GM19395 (cell line): ENCODE results near the gene RBM34.
"Not testable (repeated sequence)": the region's sequence is repeated elsewhere in the genome, so short reads cannot be mapped to it uniquely, and the experiment has no call there.

Experiments
- ATAC-seq: cut with Tn5 transposase; IDR thresholded peaks from one replicate; pipeline ENCODE4 v1.9.1; 2021; ENCODE audit warnings: mild to moderate bottlenecking, moderate library complexity; ENCODE audit not compliant: unreplicated experiment

The RBM34 gene, protein sequence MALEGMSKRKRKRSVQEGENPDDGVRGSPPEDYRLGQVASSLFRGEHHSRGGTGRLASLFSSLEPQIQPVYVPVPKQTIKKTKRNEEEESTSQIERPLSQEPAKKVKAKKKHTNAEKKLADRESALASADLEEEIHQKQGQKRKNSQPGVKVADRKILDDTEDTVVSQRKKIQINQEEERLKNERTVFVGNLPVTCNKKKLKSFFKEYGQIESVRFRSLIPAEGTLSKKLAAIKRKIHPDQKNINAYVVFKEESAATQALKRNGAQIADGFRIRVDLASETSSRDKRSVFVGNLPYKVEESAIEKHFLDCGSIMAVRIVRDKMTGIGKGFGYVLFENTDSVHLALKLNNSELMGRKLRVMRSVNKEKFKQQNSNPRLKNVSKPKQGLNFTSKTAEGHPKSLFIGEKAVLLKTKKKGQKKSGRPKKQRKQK

DNA sequence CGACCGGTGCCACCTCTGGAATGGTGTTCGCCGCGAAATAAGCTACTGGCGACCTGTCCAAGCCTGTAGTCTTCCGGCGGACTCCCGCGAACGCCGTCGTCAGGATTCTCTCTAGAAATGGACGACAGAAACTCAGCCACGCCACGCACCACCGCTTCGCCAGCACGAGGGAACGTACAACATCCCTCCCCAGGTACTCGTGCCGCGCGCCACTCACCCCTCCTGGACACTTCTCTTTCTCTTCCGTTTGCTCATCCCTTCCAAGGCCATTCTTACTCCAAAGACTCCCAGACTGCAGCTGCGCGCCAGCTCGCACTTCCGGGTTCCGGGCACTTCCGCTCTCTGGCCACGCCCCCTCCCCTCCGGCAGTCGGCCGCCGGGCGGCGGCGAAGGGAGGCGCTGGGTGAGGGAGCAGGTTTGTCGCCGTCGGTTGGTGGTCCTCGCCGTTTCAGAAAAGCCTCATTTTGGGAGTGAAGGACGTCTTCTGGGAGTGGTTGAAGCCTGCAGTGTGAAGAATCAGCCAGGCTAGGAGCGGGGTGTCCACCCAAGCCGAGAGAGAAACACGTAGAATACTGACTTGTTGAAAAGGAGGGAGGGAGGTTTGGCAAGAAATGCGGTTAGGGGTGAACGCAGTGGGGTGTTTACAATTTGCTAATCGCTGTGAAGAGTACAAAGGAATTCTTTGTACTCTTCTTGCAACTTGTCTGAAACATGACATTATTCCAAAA lies at the start of gene RBM34:
RBM34 (minus strand) TSS at position 294 of the 728 bp plus-strand sequence; CDS start at position 270, 24 bp downstream.
- ATAC-seq = peak; percentile 95

DNA sequence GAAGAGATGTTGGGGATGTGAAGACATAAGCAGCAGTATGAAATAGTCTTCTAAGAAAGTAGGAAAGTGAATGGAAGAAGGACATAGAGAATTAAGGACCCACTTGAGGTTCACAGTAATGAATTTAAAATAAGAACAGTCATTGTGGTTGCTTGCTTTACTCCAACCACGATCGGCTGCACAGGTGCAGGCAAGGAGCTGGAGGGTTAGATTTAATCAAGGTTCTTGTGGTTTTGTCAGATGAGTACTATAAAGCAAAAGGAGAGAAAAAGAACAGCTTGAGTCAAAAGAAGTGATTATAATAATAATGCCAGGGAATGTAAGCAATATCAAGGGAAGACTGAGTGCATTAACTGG lies 46.1 kb upstream of the RBM34 start:
- ATAC-seq = no peak

DNA sequence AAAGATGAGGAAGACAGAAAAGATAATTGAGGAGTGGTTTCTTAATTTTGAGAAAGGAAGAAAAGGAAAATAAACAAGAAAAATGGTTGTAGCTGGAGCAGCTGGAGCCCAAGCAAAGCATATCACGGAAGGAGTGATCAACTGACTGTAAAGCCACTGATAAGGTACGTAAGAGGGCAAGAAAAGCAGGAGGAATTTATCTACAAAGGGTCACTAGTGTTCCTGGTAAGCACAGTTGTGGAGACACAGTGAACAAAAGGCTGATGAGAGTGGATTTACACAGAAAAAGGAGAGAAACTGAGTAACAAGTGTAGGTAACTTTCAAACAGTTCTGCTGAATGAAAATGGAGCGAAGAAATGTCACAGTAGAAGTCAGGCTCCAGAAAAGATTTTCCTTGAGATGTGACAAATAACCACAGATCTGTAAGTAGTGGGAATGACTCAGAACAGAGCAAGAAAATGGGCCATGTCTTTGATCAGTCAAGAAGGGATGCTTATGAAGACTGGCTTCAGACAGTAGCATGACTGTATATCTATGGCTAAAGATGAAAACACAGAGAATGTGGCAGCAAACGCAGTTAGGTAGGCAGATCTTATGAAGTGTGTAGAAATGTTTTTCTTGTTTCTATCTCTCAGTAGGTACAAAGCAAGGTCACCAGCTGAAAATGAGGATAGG lies 45.6 kb upstream of the RBM34 start:
- no peak for ATAC-seq

DNA sequence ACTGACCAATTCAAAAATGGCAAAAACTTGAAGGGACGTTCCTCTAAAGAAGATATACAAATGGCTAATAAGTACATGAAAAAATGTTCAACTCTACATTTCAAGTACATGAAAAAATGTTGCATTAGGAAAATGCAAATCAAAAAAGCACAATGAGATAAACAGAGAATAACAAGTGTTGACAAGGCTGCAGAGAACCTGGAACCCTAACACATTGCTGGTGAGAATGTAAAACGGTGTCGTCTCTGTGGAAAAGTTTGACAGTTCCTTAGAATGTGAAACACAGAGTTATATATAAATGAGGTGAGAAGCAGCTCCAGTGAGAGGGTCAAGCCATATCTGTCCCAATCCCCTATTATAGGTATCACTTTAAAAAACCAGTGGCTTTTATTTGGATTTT lies 44.6 kb upstream of the RBM34 start:
- ATAC-seq = no peak

DNA sequence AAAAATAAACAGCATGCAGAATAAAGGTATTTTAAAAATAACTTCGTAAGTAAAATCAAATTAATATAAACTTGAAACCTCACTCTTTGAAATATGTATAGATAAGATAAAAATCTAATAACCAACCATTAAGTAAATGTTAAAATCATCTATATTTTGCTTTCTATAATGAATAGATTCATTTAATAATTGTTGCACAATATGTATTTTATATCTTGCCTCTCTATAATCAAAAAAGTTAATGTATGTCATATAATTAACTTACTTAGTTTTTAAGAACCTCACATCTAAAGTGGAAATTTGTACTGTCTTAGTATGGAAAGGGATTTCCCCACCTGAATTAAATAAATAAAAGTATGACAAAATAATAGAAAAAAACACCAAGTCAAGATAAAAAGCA lies 42.4 kb upstream of the RBM34 start:
- ATAC-seq = no peak

DNA sequence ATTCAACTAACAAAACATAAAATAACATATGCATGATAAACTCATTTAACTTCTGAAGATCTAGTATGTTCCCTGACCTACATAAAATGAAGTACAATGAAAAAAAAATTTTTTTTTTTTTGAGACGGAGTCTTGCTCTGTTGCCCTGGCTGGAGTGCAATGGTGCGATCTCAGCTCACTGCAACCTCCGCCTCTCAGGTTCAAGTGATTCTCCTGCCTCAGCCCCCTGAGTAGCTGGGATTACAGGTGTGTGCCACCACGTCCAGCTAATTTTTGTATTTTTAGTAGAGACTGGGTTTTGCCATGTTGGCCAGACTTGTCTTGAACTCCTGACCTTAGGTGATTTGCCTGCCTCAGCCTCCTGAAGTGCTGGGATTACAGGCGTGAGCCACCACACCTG lies 41.4 kb upstream of the RBM34 start:
- not testable (repeated sequence) for ATAC-seq

DNA sequence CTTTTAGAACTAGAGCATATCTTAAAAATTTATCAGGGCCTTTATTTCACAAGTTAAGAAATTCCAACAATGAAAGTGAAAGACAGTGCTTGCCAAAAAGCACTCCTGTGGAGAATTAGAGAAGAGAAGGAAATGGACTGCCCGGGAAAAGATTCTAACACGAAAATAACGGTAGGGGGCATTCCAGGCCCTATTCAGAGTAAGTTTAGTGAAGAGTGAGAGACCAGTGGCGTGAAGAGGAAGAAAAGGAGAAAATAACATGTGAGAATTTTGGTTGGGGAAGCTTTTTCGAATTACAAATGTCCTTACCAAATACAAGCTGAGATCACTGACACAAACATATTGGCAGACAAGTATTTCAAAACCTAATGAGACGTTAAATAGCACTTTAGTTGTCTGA lies 38.4 kb upstream of the RBM34 start:
- no peak for ATAC-seq

DNA sequence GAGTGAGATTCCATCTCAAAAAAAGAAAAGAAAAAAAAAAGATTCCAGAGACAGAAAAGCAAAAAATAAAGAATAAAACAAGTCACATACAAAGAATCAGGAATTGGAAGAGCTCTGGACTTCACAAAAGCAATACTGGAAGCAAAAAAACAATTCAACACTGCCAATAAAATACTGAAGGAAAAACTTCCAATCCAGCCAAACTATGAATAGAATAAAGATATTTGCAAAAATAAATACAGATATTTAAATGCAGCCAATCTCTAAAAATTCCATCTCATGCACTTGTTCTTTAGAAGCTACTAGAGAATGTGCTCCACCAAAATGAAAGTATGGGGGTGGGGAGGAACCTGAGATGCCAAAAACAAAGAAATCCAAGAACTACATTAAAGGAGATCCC lies 29.4 kb upstream of the RBM34 start:
- ATAC-seq = no peak

DNA sequence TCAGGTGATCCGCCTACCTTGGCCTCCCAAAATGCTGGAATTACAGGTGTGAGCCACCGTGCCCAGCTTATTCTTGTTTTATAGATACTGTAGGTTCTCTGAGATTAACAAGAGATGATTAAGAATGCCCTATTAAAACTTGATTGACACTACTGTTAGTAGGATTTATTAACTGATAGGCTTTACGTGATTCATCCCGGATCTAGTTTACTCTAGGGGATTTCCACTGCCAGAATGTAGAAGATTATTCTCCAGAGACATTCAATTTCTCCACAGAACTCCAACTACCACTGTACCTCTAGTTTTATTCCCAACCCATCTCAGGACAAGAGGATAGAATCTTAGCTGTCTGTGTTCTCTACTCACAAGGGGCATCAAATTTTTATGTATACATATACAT lies 26.3 kb upstream of the RBM34 start:
- no peak for ATAC-seq

DNA sequence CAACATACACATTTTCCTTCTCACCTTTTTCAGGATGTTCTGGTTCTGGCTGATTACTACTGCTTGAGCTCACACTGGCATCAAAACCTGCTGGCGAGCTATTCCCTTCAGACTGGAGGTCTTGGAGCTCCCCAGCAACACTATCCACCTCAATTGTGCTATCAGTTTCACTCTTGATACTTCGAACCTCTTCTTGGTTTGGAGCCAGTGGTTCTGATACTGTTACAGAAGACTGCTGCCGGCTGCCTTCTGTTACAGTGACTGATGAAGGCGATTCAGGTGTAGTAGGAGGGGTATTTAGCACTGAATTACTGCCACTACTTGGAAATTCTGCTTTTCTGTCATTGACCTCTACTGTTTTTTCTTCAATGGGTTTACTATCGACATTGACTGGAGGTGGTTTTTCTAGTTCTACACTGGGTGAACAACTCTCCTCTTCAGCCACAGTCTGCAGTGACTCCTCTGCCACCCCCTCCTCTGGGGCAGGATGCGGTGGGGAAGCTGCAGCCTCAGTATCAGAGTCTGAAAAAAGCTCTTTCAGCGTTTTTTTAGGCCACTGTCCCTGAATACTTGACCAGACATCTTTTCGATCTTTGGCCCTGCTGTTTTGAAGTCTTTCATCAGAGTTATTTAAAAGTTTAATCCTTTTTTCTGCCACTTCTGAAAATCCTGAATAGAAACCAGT lies 20.7 kb upstream of the RBM34 start:
- no peak for ATAC-seq

DNA sequence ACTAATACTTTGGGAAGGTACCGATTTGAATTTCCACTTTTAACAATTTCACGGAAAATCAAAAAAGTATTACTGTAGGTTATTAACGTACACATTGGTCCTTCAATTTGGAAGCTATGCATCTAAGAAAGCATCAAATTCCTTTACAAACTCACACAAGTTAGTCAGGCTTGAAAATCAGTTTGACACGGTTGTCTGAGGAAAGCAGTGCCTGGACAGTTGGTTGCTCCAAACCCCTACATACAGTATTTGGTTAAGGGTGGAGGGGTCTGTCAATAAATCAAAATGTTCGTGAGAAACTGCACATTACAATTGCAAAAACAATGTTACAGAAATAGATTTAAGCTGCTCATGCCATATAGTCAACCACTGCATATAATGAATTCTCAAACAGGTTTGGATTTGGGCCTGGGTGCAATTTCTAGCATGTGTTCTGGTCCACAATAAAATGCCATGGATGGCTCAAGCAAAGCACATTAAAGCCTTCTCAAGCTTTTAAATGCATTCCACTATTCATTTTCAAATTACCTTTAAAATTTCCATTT lies 19.9 kb upstream of the RBM34 start:
- no peak for ATAC-seq

DNA sequence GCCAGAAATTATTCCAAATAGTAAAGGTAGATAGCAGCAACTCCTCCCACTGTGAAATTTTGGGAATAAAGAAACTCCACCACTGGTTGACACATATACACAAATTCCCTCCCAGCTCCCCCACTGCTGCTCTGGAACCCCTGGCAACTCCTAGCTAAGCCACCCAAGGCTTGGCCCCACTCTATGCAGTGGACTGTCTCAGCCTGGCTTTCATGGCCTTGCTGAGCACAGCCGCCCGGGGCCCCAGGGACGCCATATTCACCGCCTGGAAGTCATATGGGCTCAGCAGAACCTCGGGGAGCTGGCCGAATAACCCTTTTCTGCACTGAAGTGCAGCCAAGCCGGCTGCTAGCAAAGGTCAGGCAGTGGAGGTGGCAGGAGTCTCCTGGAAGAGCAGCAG lies 15.4 kb upstream of the RBM34 start:
- no peak for ATAC-seq

DNA sequence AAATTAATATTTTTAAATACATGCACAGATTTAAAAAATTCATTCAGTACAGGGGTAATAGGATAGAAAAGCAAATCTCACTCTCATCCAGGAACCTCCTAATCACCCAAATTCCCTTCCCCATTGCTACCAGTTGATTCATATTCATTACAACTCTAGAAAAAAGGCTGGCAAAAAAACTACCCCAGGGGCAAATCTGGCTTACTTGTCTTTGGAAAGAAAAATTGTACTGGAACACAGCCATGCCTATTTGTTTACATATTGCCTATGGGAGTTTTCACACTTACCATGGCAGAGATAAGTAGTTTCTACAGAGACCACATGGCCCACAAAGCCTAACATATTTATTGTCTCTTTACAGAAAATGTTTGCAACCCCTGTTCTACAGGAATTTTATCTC lies 8.9 kb upstream of the RBM34 start:
- ATAC-seq = no peak

DNA sequence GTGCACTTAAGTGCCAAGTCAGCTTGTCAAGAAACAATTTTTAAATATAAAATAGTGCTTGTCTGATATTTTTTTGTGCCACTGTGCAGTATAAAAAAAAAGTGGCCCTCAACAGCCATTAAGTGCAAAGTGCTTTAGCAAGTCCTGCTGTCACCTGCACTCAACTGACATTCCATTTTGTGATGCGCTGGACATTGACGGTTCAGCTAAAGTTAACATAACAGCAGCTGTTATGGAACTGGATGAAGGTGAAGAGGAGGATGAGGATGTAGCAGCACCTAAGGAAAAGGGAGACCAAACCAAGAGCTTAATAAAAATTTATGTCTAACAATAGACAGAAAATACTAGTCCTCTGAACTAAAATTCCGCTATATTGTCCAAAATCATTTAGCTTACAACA lies 7.3 kb upstream of the RBM34 start:
- ATAC-seq = no peak

DNA sequence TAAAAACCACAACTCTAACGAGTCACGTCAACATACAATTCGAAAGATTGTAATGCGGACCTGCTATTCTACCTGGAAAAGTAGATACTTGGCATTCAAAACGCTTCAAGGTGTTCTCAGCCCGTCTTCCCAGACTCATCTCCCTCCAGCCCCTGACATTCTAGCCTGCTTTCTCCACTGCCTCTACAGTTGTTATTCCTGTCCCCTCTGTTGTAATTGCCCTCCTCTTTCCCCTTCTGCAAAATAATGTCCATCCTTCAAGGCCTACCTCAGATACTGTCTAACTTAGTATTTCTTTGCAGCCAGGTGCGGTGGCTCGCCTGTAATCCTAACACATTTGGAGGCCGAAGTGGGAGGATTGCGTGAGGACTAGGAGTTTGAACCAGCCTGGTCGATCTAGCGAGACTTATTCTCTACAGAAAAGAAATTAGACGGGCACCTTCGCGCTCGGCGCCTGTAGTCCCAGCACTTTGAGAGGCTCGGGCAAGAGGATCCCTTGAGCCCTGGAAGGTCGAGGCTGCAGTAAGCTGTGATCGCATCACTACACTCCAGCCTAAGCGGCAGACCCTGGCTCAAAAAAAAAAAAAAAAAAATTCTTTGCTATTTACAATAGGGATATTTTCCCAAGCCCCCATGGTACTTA lies 756 bp upstream of the RBM34 start:
- no peak for ATAC-seq

DNA sequence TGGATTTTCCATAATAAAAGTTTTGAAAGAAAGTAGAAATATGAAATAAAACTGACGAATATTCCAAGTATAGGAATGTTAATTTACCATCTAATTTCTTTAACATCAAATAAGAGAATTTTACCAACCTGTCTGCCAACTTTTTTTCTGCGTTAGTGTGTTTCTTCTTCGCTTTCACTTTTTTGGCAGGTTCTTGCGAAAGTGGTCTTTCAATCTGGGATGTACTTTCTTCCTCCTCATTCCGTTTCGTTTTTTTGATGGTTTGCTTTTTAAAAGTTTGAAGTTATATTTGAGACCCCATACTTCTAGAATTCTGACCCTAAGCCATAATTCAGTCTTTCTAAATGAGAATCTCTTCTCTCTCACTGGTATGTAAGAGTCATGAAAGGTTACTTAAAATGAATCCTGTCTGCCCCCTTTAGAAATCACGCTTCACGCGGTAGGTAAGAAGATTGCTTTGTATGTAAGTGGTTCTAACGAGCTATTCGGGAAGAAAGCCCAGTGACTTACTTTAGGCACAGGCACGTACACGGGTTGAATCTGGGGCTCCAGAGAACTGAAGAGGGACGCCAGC lies 580 bp downstream of the RBM34 start:
- ATAC-seq = peak; percentile 45

DNA sequence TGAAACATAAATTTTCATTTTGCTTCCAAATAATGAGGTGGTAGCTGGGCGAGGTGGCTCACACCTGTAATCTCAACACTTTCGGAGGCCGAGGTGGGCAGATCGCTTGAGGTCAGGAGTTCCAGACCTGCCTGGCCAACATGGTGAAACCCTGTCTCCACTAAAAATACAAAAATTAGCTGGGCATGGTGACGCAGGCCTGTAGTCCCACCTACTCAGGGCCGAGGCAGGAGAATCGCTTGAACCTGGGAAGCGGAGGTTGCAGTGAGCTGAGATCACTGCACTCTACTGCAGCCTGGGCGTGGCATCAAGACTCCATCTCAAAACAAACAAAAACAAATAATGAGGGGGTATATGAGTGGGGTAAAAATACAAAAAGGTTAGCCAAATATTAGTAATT lies 1.1 kb downstream of the RBM34 start:
- ATAC-seq = not testable (repeated sequence)

DNA sequence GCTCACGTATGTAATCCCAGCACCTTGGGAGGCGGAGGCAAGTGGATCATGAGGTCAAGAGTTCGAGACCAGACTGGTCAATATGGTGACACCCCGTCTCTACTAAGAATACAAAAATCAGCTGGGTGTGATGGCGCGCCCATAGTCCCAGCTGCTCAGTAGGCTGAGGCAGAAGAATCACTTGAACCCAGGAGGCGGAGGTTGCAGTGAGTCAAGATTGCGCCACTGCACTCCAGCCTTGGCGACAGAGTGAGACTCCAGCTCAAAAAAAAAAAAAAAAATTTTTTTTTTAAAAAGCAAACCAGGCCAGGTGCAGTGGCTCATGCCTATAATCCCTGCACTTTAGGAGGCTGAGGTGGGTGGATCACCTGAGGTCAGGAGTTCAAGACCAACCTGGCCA lies 1.8 kb downstream of the RBM34 start:
- not testable (repeated sequence) for ATAC-seq

DNA sequence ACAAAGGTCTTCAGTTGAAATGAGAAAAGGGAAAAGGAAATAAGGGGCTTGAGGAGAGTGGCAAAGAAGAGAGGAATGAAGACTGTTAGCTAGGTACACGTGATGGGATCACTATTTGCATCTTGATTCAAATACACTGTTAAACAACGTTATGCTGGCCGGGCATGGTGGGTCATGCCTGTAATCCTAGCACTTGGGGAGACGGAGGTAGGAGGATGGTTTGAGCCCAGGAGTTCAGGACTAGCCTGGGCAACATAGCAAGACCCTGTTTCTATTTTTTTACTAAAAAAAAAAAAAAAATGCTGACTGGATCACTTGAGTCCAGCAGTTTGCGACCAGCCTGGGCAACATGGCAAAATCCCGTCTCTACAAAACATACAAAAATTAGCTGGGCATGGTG lies 2.4 kb downstream of the RBM34 start:
- no peak for ATAC-seq

DNA sequence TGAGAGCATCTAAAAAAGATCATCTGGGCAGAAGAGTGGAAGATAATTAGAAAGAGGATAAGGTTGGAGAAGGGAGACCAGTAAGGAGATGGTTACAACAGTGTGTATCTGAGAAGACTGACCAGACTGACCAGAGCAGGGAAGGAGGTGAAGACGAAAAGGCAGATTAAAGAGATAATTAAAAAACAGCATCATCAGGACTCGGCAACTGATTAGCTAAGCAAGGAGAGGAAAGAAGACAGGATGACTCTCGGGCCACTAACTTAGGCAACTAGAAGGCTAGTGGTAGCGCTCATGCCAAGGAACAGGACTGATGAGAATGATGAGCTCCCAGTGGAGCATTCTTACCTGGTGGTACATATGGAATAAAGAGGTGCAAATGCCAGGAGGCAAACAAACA lies 3.9 kb downstream of the RBM34 start:
- ATAC-seq = no peak
